ENCODE results near the gene ZNF516.

- TF ChIP-seq CTCF (IDR thresholded peaks at IDR 0.05; ENCODE audit: borderline replicate concordance, extremely low read depth, low read length, poor library complexity, severe bottlenecking) (no peak), EZH2 (IDR thresholded peaks at IDR 0.05; ENCODE audit: borderline replicate concordance, low read depth, low read length, severe bottlenecking) (no peak)
These were observed 5.0 kb downstream of the ZNF516 start for GRCh38 chr18:76490033-76490432.
